HG02981 (cell line): Measurements from ENCODE around the gene CFAP20DC.
A peak's percentile ranks its signal among the peaks of the same experiment; 100 is the strongest.
"Not testable (repeated sequence)": the region's sequence is repeated elsewhere in the genome, so short reads cannot be mapped to it uniquely, and the experiment has no call there.

Source experiments
- ATAC-seq: cut with Tn5 transposase; IDR thresholded peaks from one replicate; pipeline ENCODE4 v1.9.1; 2021; ENCODE audit warnings: mild to moderate bottlenecking, moderate library complexity; ENCODE audit not compliant: unreplicated experiment

CFAP20DC gene

GRCh38 chr3:58824285-58824684 is 225.5 kb downstream of the CFAP20DC start:
- no peak for ATAC-seq

DNA sequence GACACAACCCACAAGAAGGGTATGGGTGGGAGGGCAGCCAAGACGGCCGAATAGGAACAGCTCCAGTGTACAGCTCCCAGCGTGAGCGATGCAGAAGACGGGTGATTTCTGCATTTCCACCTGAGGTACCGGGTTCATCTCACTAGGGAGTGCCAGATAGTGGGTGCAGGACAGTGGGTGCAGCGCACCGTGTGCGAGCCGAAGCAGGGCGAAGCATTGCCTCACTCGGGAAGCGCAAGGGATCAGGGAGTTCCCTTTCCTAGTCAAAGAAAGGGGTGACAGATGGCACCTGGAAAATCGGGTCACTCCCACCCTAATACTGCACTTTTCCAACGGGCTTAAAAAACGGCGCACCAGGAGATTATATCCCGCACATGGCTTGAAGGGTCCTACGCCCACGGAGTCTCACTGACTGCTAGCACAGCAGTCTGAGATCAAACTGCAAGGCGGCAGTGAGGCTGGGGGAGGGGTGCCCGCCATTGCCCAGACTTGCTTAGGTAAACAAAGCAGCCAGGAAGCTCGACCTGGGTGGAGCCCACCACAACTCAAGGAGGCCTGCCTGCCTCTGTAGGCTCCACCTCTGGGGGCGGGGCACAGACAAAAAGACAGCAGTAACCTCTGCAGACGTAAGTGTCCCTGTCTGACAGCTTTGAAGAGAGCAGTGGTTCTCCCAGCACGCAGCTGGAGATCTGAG is 243.1 kb downstream of the CFAP20DC start:
- not testable (repeated sequence) for ATAC-seq

DNA sequence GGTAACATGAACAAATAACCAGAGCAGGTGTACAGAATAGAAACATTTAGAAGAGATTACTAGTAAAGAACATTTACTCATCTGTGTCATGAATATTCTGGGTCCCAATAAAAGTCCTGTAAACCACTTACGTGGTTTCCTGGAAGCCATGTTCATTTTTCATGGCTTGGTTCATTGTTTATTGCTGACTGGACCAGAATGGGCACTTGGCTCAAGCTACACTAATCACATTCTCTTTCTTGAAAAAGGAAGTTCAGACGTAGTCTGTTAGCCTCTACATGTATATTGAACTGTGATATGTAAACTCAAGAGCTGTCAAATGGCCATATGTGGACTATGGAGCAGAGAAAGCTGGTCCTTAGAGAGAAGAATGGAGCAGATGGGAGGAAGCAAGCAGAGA is 244.9 kb downstream of the CFAP20DC start:
- no peak for ATAC-seq

GRCh38 chr3:58801541-58801940 is 248.3 kb downstream of the CFAP20DC start:
- no peak for ATAC-seq

DNA sequence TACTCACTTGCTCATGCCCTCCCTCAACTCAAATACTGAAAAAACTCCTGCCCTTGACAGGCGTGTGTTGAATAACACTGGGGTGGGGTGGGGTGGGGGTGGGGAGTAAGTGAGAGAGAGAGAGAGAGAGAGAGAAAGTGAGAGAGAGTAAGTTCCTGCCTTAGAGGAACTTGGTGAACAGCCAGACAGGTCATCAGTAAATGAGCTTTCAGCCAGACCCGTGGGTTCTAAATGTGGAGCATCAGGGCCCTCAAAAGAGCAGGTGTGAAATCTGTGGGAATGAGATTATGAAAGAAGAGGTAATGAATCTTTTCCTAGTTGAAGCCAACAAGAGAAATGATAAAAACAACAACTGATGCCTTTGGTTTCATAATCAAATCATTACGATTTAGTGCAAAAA is 248.9 kb downstream of the CFAP20DC start:
- no peak for ATAC-seq

DNA sequence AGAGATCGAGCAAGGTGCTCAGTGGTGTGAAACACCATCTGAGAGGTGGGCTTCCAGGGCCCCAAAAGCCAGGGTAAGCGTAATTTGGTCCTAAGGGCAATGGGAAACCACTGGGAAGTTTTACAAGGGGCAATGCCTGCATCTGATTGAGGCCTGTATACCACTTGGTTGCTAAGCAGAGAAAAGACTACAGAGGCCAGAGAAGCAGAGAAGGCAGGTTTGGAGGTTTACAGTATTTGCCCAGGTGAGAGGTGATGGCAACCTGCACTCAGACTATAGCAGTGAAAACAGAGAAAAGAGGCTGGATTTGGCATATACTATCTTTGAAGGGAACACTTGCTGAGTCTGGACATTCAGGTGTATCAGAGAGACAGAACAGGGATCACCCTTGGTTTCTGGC is 249.8 kb downstream of the CFAP20DC start:
- no peak for ATAC-seq

GRCh38 chr3:58799271-58799670 is 250.6 kb downstream of the CFAP20DC start:
- ATAC-seq, result no peak

GRCh38 chr3:58798312-58798711 is 251.5 kb downstream of the CFAP20DC start:
- ATAC-seq, result peak; percentile 57

- no peak for ATAC-seq
Observed at GRCh38 chr3:58794750-58795149, 255.1 kb downstream of the CFAP20DC start.

GRCh38 chr3:58793938-58794337 is 255.9 kb downstream of the CFAP20DC start:
- no peak for ATAC-seq

GRCh38 chr3:58792921-58793451 is 256.8 kb downstream of the CFAP20DC start:
- ATAC-seq, result no peak

DNA sequence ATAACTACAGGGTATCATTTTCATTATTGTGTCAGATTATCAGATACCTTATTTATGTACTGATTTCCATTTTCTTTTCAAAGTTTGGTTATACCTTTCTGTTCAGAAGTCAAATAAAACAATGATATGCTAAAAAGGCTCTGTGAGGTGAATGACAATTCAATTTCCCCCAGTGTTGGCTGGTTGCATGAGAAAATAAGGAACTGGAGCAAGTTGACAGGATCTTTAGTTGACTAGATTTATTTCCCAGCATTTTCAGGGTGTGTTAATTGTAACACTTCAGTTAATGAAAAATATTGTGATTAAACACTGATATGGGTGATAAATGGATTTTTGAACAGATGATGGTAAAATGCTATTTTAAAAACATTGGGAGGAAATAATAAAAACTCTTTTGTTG is 260.4 kb downstream of the CFAP20DC start:
- ATAC-seq, result no peak

GRCh38 chr3:58784888-58785287 is 264.9 kb downstream of the CFAP20DC start:
- no peak for ATAC-seq

DNA sequence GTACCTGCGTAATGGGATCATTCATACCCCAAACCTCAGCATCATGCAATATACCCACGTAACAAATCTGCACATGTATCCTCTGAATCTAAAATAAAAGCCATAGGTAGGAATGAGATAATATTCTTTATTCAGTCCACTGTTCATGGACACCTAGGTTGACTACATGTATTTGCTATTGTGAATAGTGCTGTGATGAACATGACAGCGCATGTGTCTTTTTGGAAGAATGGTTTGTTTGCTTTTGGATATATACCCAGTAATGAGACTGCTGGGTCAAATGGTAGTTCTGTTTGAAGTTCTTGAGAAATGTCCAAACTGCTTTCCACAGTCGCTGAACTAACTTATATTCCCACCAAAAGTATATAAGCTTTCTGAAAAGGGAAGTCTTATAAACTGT is 265.4 kb downstream of the CFAP20DC start:
- no peak for ATAC-seq

DNA sequence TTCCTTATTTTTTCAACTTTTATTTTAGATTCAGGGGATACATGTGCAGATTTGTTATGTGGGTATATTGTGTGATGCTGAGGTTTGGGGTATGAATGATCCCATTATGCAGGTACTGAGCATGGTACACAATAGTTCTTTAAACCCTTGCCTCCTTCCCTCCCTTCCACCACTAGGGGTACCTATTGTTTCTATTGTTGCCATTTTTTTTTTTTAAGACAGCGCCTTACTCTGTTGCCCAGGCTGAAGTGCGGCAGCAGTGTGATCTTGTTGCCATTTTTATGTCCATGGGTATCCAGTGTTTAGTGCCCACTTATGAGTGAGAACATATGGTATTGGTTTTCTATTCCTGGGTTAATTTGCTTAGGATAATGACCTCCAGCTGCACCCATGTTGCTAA is 266.0 kb downstream of the CFAP20DC start:
- no peak for ATAC-seq

- ATAC-seq, result no peak
Observed at GRCh38 chr3:58779934-58780333, 269.9 kb downstream of the CFAP20DC start.

- no peak for ATAC-seq
Observed at GRCh38 chr3:58776231-58776630, 273.6 kb downstream of the CFAP20DC start.

DNA sequence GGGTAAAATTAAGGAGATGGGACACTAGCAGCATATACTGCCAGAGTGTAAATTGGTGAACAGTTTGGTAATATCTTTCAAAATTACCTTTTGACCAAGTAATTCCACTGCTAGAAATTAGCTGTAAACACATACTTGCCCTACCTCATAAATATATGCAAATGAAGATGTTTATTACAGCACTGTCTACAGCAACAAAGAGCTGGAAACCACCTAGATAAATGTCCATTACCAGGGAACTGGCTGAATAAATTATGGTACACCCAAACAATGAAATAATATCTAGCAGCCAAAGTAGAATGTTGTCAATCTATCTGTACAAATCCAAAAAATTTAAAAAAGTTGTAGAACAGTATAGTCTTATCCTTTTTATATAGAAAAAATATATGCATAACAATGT is 277.4 kb downstream of the CFAP20DC start:
- ATAC-seq, result no peak

- ATAC-seq, result no peak
Observed at GRCh38 chr3:58769065-58769464, 280.8 kb downstream of the CFAP20DC start.

GRCh38 chr3:58766587-58767282 is 283.1 kb downstream of the CFAP20DC start:
- ATAC-seq, result no peak

- no peak for ATAC-seq
Observed at GRCh38 chr3:58755150-58755549, 294.7 kb downstream of the CFAP20DC start.

GRCh38 chr3:58754074-58754473 is 295.8 kb downstream of the CFAP20DC start:
- peak; percentile 71 for ATAC-seq
